CD14-positive monocyte (primary cell): ENCODE measurements around the gene CAMTA1. TPM values are rescaled to one million over a fixed set of nuclear protein-coding genes. Genes with fewer than 3 reads are reported as not detected.

ENCODE experiments used
- DNase-seq, 3 donors: peaks; one replicate each; pipeline ENCODE4 v3.0.0-alpha.2; 2011 to 2022
- H2AFZ ChIP-seq: 2 replicates; pipeline ENCODE4 v1.6.0; 2012; ENCODE audit warnings: mild to moderate bottlenecking, low read depth, low read length, inconsistent platforms; ENCODE audit not compliant: insufficient read depth, poor library complexity, severe bottlenecking
- H3K27ac ChIP-seq, 2 donors: 1 replicate in 1 of 2; 2 replicates in 1 of 2; pipeline ENCODE4 v1.5.1; 2012 to 2013; ENCODE audit warnings: low read length in 2 of 2, control low read depth in 1 of 2, inconsistent platforms in 1 of 2, low read depth in 1 of 2, mild to moderate bottlenecking in 1 of 2
- H3K27me3 ChIP-seq, 2 donors: one replicate each; pipeline versions ENCODE4 v1.6.0 to v1.6.1; 2011 to 2013; ENCODE audit warnings: low read length in 2 of 2; ENCODE audit not compliant: control insufficient read depth in 2 of 2, insufficient read depth in 2 of 2
- H3K36me3 ChIP-seq, 2 donors: replicated peaks in 1 of 2; 1 replicate in 1 of 2; 2 replicates in 1 of 2; pipeline versions ENCODE4 v1.5.1 to v1.6.1; 2012 to 2013; ENCODE audit warnings: low read length in 2 of 2, control low read depth in 1 of 2, inconsistent platforms in 1 of 2, mild to moderate bottlenecking in 1 of 2; ENCODE audit not compliant: insufficient read depth in 2 of 2, control insufficient read depth in 1 of 2
- H3K4me1 ChIP-seq, 2 donors: 1 replicate in 1 of 2; 2 replicates in 1 of 2; pipeline versions ENCODE4 v1.5.1 to v1.6.1; 2012 to 2013; ENCODE audit warnings: low read length in 2 of 2, control low read depth in 1 of 2, inconsistent platforms in 1 of 2, mild to moderate bottlenecking in 1 of 2, moderate library complexity in 1 of 2; ENCODE audit not compliant: insufficient read depth in 2 of 2, control insufficient read depth in 1 of 2
- H3K4me2 ChIP-seq: replicated peaks from 2 replicates; pipeline ENCODE3; 2012; ENCODE audit warnings: low read length, moderate library complexity, mild to moderate bottlenecking; ENCODE audit not compliant: poor library complexity, severe bottlenecking; ENCODE audit errors: extremely low read depth
- H3K4me3 ChIP-seq, 3 experiments: fragments of 200-600 bp in 1 of 3; sonication (generic) in 1 of 3; replicated peaks in 1 of 3; 1 replicate in 2 of 3; 2 replicates in 1 of 3; pipeline ENCODE4 v1.5.1; 2011 to 2013; ENCODE audit warnings: low read length in 3 of 3, mild to moderate bottlenecking in 3 of 3, control low read depth in 2 of 3, low read depth in 2 of 3, inconsistent platforms in 1 of 3, moderate library complexity in 1 of 3
- H3K79me2 ChIP-seq: 2 replicates; pipeline ENCODE4 v1.6.0; 2012; ENCODE audit warnings: mild to moderate bottlenecking, control low read depth, inconsistent platforms, low read length, moderate library complexity; ENCODE audit not compliant: insufficient read depth
- H3K9ac ChIP-seq: 2 replicates; pipeline ENCODE4 v1.6.0; 2017; ENCODE audit warnings: low read length, mild to moderate bottlenecking; ENCODE audit not compliant: insufficient read depth, poor library complexity, severe bottlenecking
- H3K9me3 ChIP-seq, 2 donors: replicated peaks in 1 of 2; 1 replicate in 1 of 2; 2 replicates in 1 of 2; pipeline versions ENCODE4 v1.5.1 to v1.6.1; 2012 to 2013; ENCODE audit warnings: low read length in 2 of 2, control low read depth in 1 of 2; ENCODE audit not compliant: control insufficient read depth in 1 of 2, insufficient read depth in 1 of 2
- H4K20me1 ChIP-seq: 2 replicates; pipeline ENCODE4 v1.6.0; 2012; ENCODE audit warnings: mild to moderate bottlenecking, low read length, control low read depth, moderate library complexity; ENCODE audit not compliant: insufficient read depth
- H3K27ac Mint-ChIP-seq, 7 donors: one replicate each; pipeline ENCODE4 v1.8.0; 2020; ENCODE audit warnings: mild to moderate bottlenecking in 7 of 7, mixed read lengths in 7 of 7, moderate library complexity in 6 of 7, inconsistent platforms in 2 of 7
- H3K27me3 Mint-ChIP-seq, 3 donors: one replicate each; pipeline ENCODE4 v1.8.0; 2021 to 2022; ENCODE audit warnings: low read depth in 3 of 3, mild to moderate bottlenecking in 3 of 3, mixed read lengths in 3 of 3, moderate library complexity in 3 of 3, inconsistent platforms in 1 of 3
- H3K36me3 Mint-ChIP-seq, 2 donors: one replicate each; pipeline ENCODE4 v1.8.0; 2020; ENCODE audit warnings: mixed read lengths in 2 of 2, inconsistent platforms in 1 of 2, mild to moderate bottlenecking in 1 of 2
- H3K4me1 Mint-ChIP-seq: one replicate; pipeline ENCODE4 v1.8.0; 2020; ENCODE audit warnings: mild to moderate bottlenecking, mixed read lengths
- H3K4me3 Mint-ChIP-seq, 2 donors: one replicate each; pipeline ENCODE4 v1.8.0; 2020; ENCODE audit warnings: mild to moderate bottlenecking in 2 of 2, mixed read lengths in 2 of 2, moderate library complexity in 1 of 2
- H3K9me3 Mint-ChIP-seq, 7 donors: one replicate each; pipeline ENCODE4 v1.8.0; 2020 to 2022; ENCODE audit warnings: mixed read lengths in 7 of 7, mild to moderate bottlenecking in 6 of 7, moderate library complexity in 6 of 7, inconsistent platforms in 2 of 7
- CTCF ChIP-seq: fragments of 200-600 bp; IDR thresholded peaks from one replicate; pipeline ENCODE4 v1.8.0; 2022; ENCODE audit warnings: antibody characterized with exemption, mild to moderate bottlenecking
- WGBS: methylation state at CpG from one replicate; pipeline ENCODE4 v1.1.5; 2013; ENCODE audit warnings: missing lambda C conversion rate; ENCODE audit not compliant: insufficient coverage; 5-methylcytosine and 5-hydroxymethylcytosine counted together
- intact Hi-C, 2 donors: fragments of 100-400 bp; cut with micrococcal nuclease; formaldehyde crosslinking; loops; one replicate each; pipeline versions ENCODE4 v1.15.0 to v1.15.1; 2023
- polyA plus RNA-seq, 3 donors: library from polyadenylated mRNA; depleted of rRNA in 1 of 3; unstranded in 2 of 3; stranded (reverse) in 1 of 3; fragments of 300-500 nt in 2 of 3; fragments of >200 nt in 1 of 3; fragmentation: Illumina TruSeq in 2 of 3; gene quantifications; 1 replicate in 2 of 3; 2 replicates in 1 of 3; pipeline ENCODE4 v1.2.3, GENCODE V29; 2012 to 2021

CAMTA1 gene
- polyA plus RNA-seq, 3 donors: 52.0 to 89.6 (median 78.3) TPM

- Mint-ChIP-seq H3K4me3 (no peak overlapping the region), H3K9me3 (peaks cover 0 to 7% (median 6%) of the 10 kb centered on the region in 7 donors), H3K4me1 (no peaks in the 10 kb centered on the region), H3K36me3 (no peaks in the 10 kb centered on the region), H3K27ac (no peak overlapping the region), H3K27me3 (peaks cover 4 to 8% (median 5%) of the 10 kb centered on the region in 3 donors)
- no peak overlapping the region for H3K4me3 ChIP-seq
- no peak overlapping the region for H2AFZ ChIP-seq
- no peak for TF ChIP-seq CTCF
- DNase-seq: no peak
- H3K27ac ChIP-seq: no peak overlapping the region
- no peaks in the 10 kb centered on the region for H3K79me2 ChIP-seq
- no peak overlapping the region for H3K9ac ChIP-seq
- H3K36me3 ChIP-seq: no peaks in the 10 kb centered on the region
- H3K9me3 ChIP-seq: no peaks in the 10 kb centered on the region
- intact Hi-C loops: no loop called here
- WGBS: 78% methylated on average over 4 of the region's 6 CpGs
- H3K27me3 ChIP-seq: no peaks in the 10 kb centered on the region
- no peak overlapping the region for H3K4me2 ChIP-seq
- no peaks in the 10 kb centered on the region for H3K4me1 ChIP-seq
- no peaks in the 10 kb centered on the region for H4K20me1 ChIP-seq
Measured at GRCh38 chr1:7287013-7287412, 501.8 kb downstream of the CAMTA1 start.

GRCh38 chr1:7288992-7289391, 503.7 kb downstream of the CAMTA1 start:
- Mint-ChIP-seq H3K4me3 (no peak overlapping the region), H3K27ac (peak overlapping the region in 1 of 7 donors; percentile 26), H3K36me3 (no peaks in the 10 kb centered on the region), H3K27me3 (peaks cover 4 to 7% (median 4%) of the 10 kb centered on the region in 3 donors), H3K4me1 (no peaks in the 10 kb centered on the region), H3K9me3 (peaks cover 0 to 7% (median 4%) of the 10 kb centered on the region in 7 donors)
- H3K27ac ChIP-seq: no peak overlapping the region
- no peak for TF ChIP-seq CTCF
- no peaks in the 10 kb centered on the region for H4K20me1 ChIP-seq
- intact Hi-C loops: no loop called here
- H3K27me3 ChIP-seq: no peaks in the 10 kb centered on the region
- no peaks in the 10 kb centered on the region for H3K9me3 ChIP-seq
- no peak overlapping the region for H3K4me3 ChIP-seq
- H3K4me2 ChIP-seq: no peak overlapping the region
- no peak overlapping the region for H3K9ac ChIP-seq
- WGBS: 83% methylated on average over 1 of the region's 5 CpGs
- H2AFZ ChIP-seq: no peak overlapping the region
- no peak for DNase-seq
- H3K36me3 ChIP-seq: no peaks in the 10 kb centered on the region
- H3K79me2 ChIP-seq: no peaks in the 10 kb centered on the region
- no peaks in the 10 kb centered on the region for H3K4me1 ChIP-seq
